Vagina (tissue), 2 donors: ENCODE data around the gene NIT2. TPM values are rescaled to one million over a fixed set of nuclear protein-coding genes. Genes with fewer than 3 reads are reported as not detected.

Experiments
- DNase-seq, 2 donors: peaks; one replicate each; pipeline ENCODE4 v3.0.0-alpha.2; 2017; ENCODE audit errors: extremely low spot score in 2 of 2
- H3K27ac ChIP-seq: fragments of 200-600 bp; sonication (generic); one replicate; pipeline ENCODE4 v1.5.1; 2019
- H3K27me3 ChIP-seq: fragments of 200-600 bp; sonication (generic); one replicate; pipeline ENCODE4 v1.5.1; 2019
- H3K36me3 ChIP-seq, 2 donors: fragments of 200-600 bp; sonication (generic); one replicate each; pipeline ENCODE4 v1.5.1; 2017 to 2019
- H3K4me1 ChIP-seq: fragments of 200-600 bp; sonication (generic); one replicate; pipeline ENCODE4 v1.5.1; 2019
- H3K4me3 ChIP-seq, 2 donors: fragments of 200-600 bp; sonication (generic); 1 replicate in 1 of 2; 2 replicates in 1 of 2; pipeline ENCODE4 v1.5.1; 2016 to 2019
- H3K9me3 ChIP-seq: fragments of 200-600 bp; sonication (generic); one replicate; pipeline ENCODE4 v1.5.1; 2019
- POLR2A ChIP-seq, 2 donors: fragments of 450-650 bp; IDR thresholded peaks; one replicate each; pipeline ENCODE4 v1.6.1; 2017; ENCODE audit warnings: antibody characterized with exemption in 2 of 2, mild to moderate bottlenecking in 2 of 2, moderate library complexity in 2 of 2
- POLR2AphosphoS5 ChIP-seq, 2 donors: sonication (generic); formaldehyde crosslinking; IDR thresholded peaks; one replicate each; pipeline ENCODE4 v1.9.0; 2017; ENCODE audit warnings: antibody characterized with exemption in 2 of 2, mild to moderate bottlenecking in 2 of 2, low read depth in 1 of 2; ENCODE audit not compliant: insufficient read depth in 1 of 2
- intact Hi-C: fragments of 100-400 bp; cut with DNase I; formaldehyde crosslinking; loops from one replicate; pipeline ENCODE4 v1.15.1; 2023
- total RNA-seq: library from RNA; depleted of rRNA; stranded (reverse); fragments of >200 nt; gene quantifications from one replicate; pipeline ENCODE4 v1.2.3, GENCODE V29; 2016
- TF ChIP-seq, protein P1 (sequence below), 3 experiments: fragments of 450-650 bp in 2 of 3; fragments of 200-600 bp in 1 of 3; sonication (generic) in 1 of 3; IDR thresholded peaks; one replicate each; pipeline ENCODE4 v1.5.1; 2017 to 2019; ENCODE audit warnings: antibody characterized with exemption in 3 of 3, mild to moderate bottlenecking in 2 of 3, moderate library complexity in 2 of 3

The NIT2 gene
- total RNA-seq, 1 donor from 2014 or later = 26.0 TPM

GRCh38 chr3:100299016-100299415, 35.5 kb upstream of the NIT2 start:
- intact Hi-C loops = no loop called here
- H3K27me3 ChIP-seq = no peaks in the 10 kb centered on the region
- H3K36me3 ChIP-seq = peaks cover 0 to 55% of the 10 kb centered on the region in 2 donors

DNA sequence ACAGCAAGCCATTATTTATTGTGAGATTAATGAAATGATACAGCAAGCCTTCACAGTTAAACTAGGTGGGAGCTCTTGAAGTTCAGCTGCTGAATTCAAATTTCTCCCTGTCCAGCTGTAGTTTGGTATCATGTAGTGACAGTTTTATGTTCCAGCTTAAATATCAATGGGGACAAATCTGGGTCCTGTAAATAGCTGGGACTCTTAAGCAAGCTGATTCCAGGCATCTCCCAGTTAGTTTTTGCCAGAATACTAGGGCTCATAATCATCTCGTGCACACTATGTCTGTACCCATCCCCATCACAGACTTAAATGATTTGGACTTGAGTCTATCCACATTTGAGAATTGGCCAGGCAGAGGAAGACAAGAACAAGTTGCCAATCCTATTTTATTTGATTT, 27.9 kb upstream of the NIT2 start:
- H3K36me3 ChIP-seq = peaks cover 0 to 25% of the 10 kb centered on the region in 2 donors
- H3K4me3 ChIP-seq = no peak overlapping the region
- no peak for DNase-seq

More at GRCh38 chr3:100299016-100299415, 35.5 kb upstream of the NIT2 start:
- no peaks in the 10 kb centered on the region for H3K9me3 ChIP-seq
- TF ChIP-seq, protein P1, sequence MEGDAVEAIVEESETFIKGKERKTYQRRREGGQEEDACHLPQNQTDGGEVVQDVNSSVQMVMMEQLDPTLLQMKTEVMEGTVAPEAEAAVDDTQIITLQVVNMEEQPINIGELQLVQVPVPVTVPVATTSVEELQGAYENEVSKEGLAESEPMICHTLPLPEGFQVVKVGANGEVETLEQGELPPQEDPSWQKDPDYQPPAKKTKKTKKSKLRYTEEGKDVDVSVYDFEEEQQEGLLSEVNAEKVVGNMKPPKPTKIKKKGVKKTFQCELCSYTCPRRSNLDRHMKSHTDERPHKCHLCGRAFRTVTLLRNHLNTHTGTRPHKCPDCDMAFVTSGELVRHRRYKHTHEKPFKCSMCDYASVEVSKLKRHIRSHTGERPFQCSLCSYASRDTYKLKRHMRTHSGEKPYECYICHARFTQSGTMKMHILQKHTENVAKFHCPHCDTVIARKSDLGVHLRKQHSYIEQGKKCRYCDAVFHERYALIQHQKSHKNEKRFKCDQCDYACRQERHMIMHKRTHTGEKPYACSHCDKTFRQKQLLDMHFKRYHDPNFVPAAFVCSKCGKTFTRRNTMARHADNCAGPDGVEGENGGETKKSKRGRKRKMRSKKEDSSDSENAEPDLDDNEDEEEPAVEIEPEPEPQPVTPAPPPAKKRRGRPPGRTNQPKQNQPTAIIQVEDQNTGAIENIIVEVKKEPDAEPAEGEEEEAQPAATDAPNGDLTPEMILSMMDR (IDR thresholded peaks at IDR 0.05) = no peak
- TF ChIP-seq POLR2AphosphoS5 (IDR thresholded peaks at IDR 0.05; ENCODE audit: insufficient read depth in 1 of 2, low read depth in 1 of 2) (no peak), POLR2A (IDR thresholded peaks at IDR 0.05) (no peak)
- H3K4me1 ChIP-seq = no peaks in the 10 kb centered on the region
- H3K27ac ChIP-seq = no peak overlapping the region
- no peak for DNase-seq
- H3K4me3 ChIP-seq = no peak overlapping the region

GRCh38 chr3:100310355-100310965, 24.1 kb upstream of the NIT2 start:
- intact Hi-C loops = loop anchor here (10.0 kb wide), 1 partner anchor 284 kb away; no protein-coding TSS in a partner anchor
- TF ChIP-seq, protein P1 (IDR thresholded peaks at IDR 0.05) = no peak
- TF ChIP-seq POLR2AphosphoS5 (IDR thresholded peaks at IDR 0.05; ENCODE audit: insufficient read depth in 1 of 2, low read depth in 1 of 2) (no peak), POLR2A (IDR thresholded peaks at IDR 0.05) (no peak)
- DNase-seq = no peak
- H3K27me3 ChIP-seq = no peaks in the 10 kb centered on the region
- H3K4me1 ChIP-seq = no peaks in the 10 kb centered on the region
- no peaks in the 10 kb centered on the region for H3K9me3 ChIP-seq
- H3K4me3 ChIP-seq = no peak overlapping the region
- no peak overlapping the region for H3K27ac ChIP-seq
- peaks cover 0 to 32% of the 10 kb centered on the region in 2 donors for H3K36me3 ChIP-seq

More for the DNA sequence above, 27.9 kb upstream of the NIT2 start:
- Histone ChIP-seq H3K27me3 (no peaks in the 10 kb centered on the region), H3K9me3 (no peaks in the 10 kb centered on the region), H3K27ac (no peak overlapping the region), H3K4me1 (no peaks in the 10 kb centered on the region)
- TF ChIP-seq POLR2A (IDR thresholded peaks at IDR 0.05) (no peak), POLR2AphosphoS5 (IDR thresholded peaks at IDR 0.05; ENCODE audit: insufficient read depth in 1 of 2, low read depth in 1 of 2) (no peak)
- TF ChIP-seq, protein P1 (IDR thresholded peaks at IDR 0.05) = no peak
- intact Hi-C loops = no loop called here

DNA sequence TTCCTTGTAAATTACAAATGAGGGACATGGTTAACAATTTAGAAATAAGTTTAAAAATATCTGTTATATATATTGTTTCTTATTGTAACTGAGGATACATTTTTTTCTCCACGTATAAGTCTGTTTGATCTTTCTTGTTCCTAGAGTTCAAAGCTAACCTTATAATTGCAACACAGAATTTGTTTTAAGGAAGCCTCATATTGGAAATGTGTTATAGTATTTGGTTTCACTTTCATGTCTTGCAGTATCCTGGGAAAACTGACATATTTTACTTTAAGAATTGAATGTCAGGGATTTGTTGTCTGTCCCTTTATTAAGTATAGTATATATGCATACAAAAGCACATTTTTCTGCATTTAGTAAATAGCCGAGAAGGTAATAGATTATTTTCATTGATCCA, 23.5 kb upstream of the NIT2 start:
- H3K9me3 ChIP-seq = no peaks in the 10 kb centered on the region
- H3K4me3 ChIP-seq = no peak overlapping the region
- TF ChIP-seq POLR2AphosphoS5 (IDR thresholded peaks at IDR 0.05; ENCODE audit: insufficient read depth in 1 of 2, low read depth in 1 of 2) = no peak
- TF ChIP-seq, protein P1 (IDR thresholded peaks at IDR 0.05) = no peak
- no peak overlapping the region for H3K27ac ChIP-seq
- no peaks in the 10 kb centered on the region for H3K27me3 ChIP-seq
- H3K36me3 ChIP-seq = peaks cover 0 to 32% of the 10 kb centered on the region in 2 donors
- no peaks in the 10 kb centered on the region for H3K4me1 ChIP-seq
- no peak for DNase-seq
- intact Hi-C loops = loop anchor here (10.0 kb wide), 1 partner anchor 284 kb away; no protein-coding TSS in a partner anchor

GRCh38 chr3:100316641-100317069, 17.9 kb upstream of the NIT2 start:
- DNase-seq = no peak
- intact Hi-C loops = loop anchor here (10.0 kb wide), 1 partner anchor 278 kb away; no protein-coding TSS in a partner anchor
- H3K27ac ChIP-seq = no peak overlapping the region

More at GRCh38 chr3:100316641-100317069, 17.9 kb upstream of the NIT2 start:
- Histone ChIP-seq H3K36me3 (peaks cover 0 to 21% of the 10 kb centered on the region in 2 donors), H3K4me3 (no peak overlapping the region), H3K4me1 (no peaks in the 10 kb centered on the region), H3K27me3 (no peaks in the 10 kb centered on the region), H3K9me3 (no peaks in the 10 kb centered on the region)
- TF ChIP-seq POLR2AphosphoS5 (IDR thresholded peaks at IDR 0.05; ENCODE audit: insufficient read depth in 1 of 2, low read depth in 1 of 2) (no peak), POLR2A (IDR thresholded peaks at IDR 0.05) (no peak)
- TF ChIP-seq, protein P1 (IDR thresholded peaks at IDR 0.05) = peak in 2 of 3 experiments; percentile 38 to 56
